GM13977 (cell line): ENCODE measurements around the gene DNAI7.
A peak's percentile ranks its signal among the peaks of the same experiment; 100 is the strongest.

Experiments
- DNase-seq: peaks from one replicate; pipeline ENCODE4 v3.0.0; 2012; ENCODE audit warnings: low spot score
- in situ Hi-C: fragments of 300-500 bp; cut with MboI; formaldehyde crosslinking; loops from one replicate; pipeline ENCODE4 v1.12.0; 2022; ENCODE audit warnings: low sequenced_read_pairs, low pct_unique_long_range_greater_than_20kb, mixed read lengths, inconsistent platforms; ENCODE audit not compliant: unreplicated experiment
- TF ChIP-seq, protein P1 (sequence below): IDR thresholded peaks from 2 replicates; pipeline ENCODE4 v1.5.1; 2012; ENCODE audit warnings: mild to moderate bottlenecking, control low read depth; ENCODE audit not compliant: insufficient read depth; ENCODE audit errors: extremely low read depth, missing control alignments

The DNAI7 gene

DNA sequence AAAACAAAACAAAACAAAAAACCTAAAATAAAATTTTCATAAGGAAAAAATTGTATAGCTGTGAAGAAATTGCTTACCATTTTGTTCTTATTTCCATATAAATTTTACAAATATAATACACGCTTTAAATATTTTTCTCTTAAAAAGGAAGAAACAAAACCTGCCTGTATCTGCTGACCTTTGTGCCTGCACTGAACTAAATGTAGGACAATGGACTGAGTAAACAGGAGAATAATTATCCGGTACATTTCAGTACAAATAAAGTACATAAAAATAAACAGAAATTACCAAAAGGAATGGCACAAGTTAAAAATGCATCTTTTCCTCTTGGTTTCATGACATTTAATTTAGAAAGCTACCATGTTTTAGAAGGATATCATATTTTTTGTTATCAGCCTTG, 112.3 kb downstream of the DNAI7 start:
- TF ChIP-seq, protein P1, sequence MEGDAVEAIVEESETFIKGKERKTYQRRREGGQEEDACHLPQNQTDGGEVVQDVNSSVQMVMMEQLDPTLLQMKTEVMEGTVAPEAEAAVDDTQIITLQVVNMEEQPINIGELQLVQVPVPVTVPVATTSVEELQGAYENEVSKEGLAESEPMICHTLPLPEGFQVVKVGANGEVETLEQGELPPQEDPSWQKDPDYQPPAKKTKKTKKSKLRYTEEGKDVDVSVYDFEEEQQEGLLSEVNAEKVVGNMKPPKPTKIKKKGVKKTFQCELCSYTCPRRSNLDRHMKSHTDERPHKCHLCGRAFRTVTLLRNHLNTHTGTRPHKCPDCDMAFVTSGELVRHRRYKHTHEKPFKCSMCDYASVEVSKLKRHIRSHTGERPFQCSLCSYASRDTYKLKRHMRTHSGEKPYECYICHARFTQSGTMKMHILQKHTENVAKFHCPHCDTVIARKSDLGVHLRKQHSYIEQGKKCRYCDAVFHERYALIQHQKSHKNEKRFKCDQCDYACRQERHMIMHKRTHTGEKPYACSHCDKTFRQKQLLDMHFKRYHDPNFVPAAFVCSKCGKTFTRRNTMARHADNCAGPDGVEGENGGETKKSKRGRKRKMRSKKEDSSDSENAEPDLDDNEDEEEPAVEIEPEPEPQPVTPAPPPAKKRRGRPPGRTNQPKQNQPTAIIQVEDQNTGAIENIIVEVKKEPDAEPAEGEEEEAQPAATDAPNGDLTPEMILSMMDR = no peak

DNA sequence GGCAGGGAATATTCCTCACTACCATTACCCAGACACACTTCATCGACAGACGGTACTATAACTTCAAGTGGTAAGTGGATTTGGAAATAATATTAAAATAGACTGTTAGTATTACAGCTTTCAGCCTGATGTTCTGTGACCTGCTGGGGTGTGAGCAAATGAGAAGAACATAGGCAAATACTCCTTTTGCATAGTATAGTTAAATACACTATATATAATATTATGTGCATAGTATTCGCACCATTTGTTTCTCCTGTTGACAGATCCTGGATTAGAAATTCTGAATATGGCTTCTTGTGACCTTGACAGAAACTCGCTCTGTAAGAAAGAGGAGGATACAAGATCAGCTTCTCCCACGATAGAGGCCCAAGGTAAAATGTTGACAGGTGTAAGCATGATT, 115.6 kb downstream of the DNAI7 start:
- in situ Hi-C loops = no loop called here
- TF ChIP-seq, protein P1 = no peak
- no peak for DNase-seq

More for the DNA sequence above, 112.3 kb downstream of the DNAI7 start:
- in situ Hi-C loops = no loop called here
- DNase-seq = no peak

DNA sequence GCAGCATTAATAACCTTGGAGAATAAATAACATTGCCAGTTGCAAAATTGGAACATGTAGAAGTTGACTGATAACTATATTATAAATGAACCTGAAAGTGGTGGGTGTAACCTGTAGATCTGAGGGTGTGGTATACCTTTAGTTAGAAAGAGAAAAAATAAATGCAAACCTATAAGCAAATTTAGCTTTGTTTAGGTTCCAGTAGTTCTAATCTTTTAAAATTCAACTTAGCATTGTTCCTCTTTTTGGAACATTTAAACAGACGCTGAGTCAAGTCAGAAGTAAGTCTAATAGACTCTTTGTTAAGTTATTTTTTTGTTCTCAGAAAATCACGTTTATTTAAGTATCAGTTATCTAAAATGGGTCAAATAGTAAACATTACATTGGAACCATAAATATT, 120.0 kb downstream of the DNAI7 start:
- TF ChIP-seq, protein P1 = no peak
- in situ Hi-C loops = no loop called here
- peak; percentile 7 for DNase-seq

- TF ChIP-seq, protein P1 = no peak
- no peak for DNase-seq
- in situ Hi-C loops = no loop called here
Measured at GRCh38 chr12:25074113-25074512, 120.8 kb downstream of the DNAI7 start.

DNA sequence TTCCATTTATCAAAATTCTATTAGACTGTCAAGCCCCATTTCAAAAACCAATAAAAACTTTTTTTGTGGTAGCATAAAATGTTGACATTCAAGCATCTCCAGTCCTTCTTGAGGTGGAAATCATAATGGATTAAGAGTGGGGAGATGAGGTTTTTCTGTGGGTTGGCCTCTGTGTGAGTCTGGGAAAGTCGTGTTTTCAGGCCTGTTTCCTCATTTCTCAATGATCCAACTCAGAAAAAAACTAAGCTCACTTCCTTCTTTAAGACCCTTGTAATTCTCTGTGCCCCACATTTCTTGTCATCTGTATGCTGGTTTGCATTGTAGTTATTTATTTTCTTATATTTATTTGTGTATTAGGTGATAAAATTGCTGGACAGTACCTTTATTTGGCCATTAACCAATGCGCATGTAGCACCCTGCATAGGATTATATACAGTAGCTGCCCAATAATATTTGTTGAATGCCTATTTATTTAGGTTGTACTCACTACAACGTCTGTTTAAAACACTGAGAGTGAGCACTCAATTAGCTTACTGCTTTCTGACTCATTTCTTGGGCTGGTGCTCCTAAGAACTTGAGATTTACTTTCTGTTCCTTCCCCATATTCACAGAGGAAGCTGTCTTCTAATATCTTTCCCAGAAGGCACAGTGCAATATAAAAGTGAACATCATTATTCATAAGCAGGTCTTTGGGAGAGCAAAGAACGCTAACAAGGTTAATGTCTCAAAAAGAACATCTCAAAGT, 121.9 kb downstream of the DNAI7 start:
- no peak for DNase-seq
- TF ChIP-seq, protein P1 = no peak
- in situ Hi-C loops = no loop called here

DNA sequence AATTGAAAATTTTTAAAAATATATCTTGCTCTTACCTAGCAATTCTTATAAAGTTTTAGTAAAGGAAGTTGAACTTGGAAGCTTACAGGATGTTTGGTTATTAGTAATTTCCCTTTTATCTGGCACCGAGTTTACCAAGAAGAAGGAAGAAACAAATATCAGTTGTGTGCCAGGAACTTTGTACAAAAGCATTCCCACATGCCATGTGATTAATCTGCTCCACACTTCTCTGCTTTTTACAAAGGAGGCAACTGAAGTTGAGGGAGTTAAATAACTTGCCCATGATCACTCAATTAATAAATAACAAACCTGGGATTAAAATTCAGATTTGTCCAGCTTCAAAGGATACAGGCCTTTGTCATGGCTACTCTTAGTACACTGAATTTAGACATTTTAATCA, 123.6 kb downstream of the DNAI7 start:
- no peak for DNase-seq
- TF ChIP-seq, protein P1 = no peak
- in situ Hi-C loops = no loop called here

- in situ Hi-C loops = no loop called here
Measured at GRCh38 chr12:25069224-25069623, 125.7 kb downstream of the DNAI7 start.

More at GRCh38 chr12:25069224-25069623, 125.7 kb downstream of the DNAI7 start:
- TF ChIP-seq, protein P1 = no peak
- DNase-seq = no peak
